Mesenchymal stem cell (in vitro differentiated cells and primary cell): ENCODE results near the gene RNF182.
A peak's percentile ranks its signal among the peaks of the same experiment; 100 is the strongest.

Experiments used
- DNase-seq: peaks from one replicate; pipeline ENCODE4 v3.0.0-alpha.2; 2013
- H2AFZ ChIP-seq: one replicate; pipeline ENCODE4 v1.6.1; 2013; ENCODE audit warnings: low read depth, mild to moderate bottlenecking, control low read depth, inconsistent platforms, low read length, moderate library complexity
- H2AK5ac ChIP-seq: 2 replicates; pipeline ENCODE4 v1.6.1; 2013; ENCODE audit warnings: low read length, moderate library complexity, mild to moderate bottlenecking, inconsistent platforms; ENCODE audit not compliant: severe bottlenecking
- H2BK120ac ChIP-seq: one replicate; pipeline ENCODE4 v1.6.1; 2013; ENCODE audit warnings: low read depth, mild to moderate bottlenecking, inconsistent platforms, low read length, moderate library complexity
- H2BK12ac ChIP-seq, 2 experiments: one replicate each; pipeline ENCODE4 v1.6.1; 2013; ENCODE audit warnings: inconsistent platforms in 2 of 2, low read length in 2 of 2, mild to moderate bottlenecking in 2 of 2, moderate library complexity in 2 of 2, control low read depth in 1 of 2
- H2BK15ac ChIP-seq: one replicate; pipeline ENCODE4 v1.6.1; 2013; ENCODE audit warnings: mild to moderate bottlenecking, low read depth, inconsistent platforms; ENCODE audit not compliant: poor library complexity, severe bottlenecking
- H2BK5ac ChIP-seq: 2 replicates; pipeline ENCODE4 v1.6.1; 2013; ENCODE audit warnings: low read depth, mild to moderate bottlenecking, low read length, control low read depth, inconsistent platforms; ENCODE audit not compliant: poor library complexity, severe bottlenecking
- H3K14ac ChIP-seq, 2 experiments: one replicate each; pipeline ENCODE4 v1.6.1; 2013; ENCODE audit warnings: inconsistent platforms in 2 of 2, low read length in 2 of 2, control low read depth in 1 of 2, mild to moderate bottlenecking in 1 of 2, moderate library complexity in 1 of 2
- H3K18ac ChIP-seq, 2 experiments: one replicate each; pipeline ENCODE4 v1.6.1; 2013; ENCODE audit warnings: inconsistent platforms in 2 of 2, low read length in 2 of 2, control low read depth in 1 of 2, low read depth in 1 of 2, mild to moderate bottlenecking in 1 of 2
- H3K23ac ChIP-seq, 2 experiments: one replicate each; pipeline ENCODE4 v1.6.1; 2013; ENCODE audit warnings: inconsistent platforms in 2 of 2, low read length in 2 of 2, mild to moderate bottlenecking in 2 of 2, moderate library complexity in 2 of 2, control low read depth in 1 of 2
- H3K27ac ChIP-seq: 2 replicates; pipeline ENCODE4 v1.5.1; 2013; ENCODE audit warnings: mild to moderate bottlenecking, moderate library complexity, low read length, control low read depth, inconsistent platforms; ENCODE audit not compliant: poor library complexity, severe bottlenecking
- H3K27me3 ChIP-seq, 2 experiments: 2 replicates each; pipeline versions ENCODE4 v1.6.1 to v1.7.0; 2013; ENCODE audit warnings: low read length in 2 of 2, mild to moderate bottlenecking in 2 of 2, moderate library complexity in 2 of 2, control low read depth in 1 of 2, inconsistent platforms in 1 of 2; ENCODE audit not compliant: control insufficient read depth in 1 of 2, insufficient read depth in 1 of 2
- H3K36me3 ChIP-seq, 2 experiments: 2 replicates each; pipeline versions ENCODE4 v1.6.1 to v1.7.0; 2013; ENCODE audit warnings: low read length in 2 of 2, control low read depth in 1 of 2, inconsistent platforms in 1 of 2, low read depth in 1 of 2, mild to moderate bottlenecking in 1 of 2; ENCODE audit not compliant: insufficient read depth in 2 of 2, control insufficient read depth in 1 of 2
- H3K4ac ChIP-seq, 2 experiments: one replicate each; pipeline ENCODE4 v1.6.1; 2013; ENCODE audit warnings: inconsistent platforms in 2 of 2, low read length in 2 of 2, mild to moderate bottlenecking in 2 of 2, moderate library complexity in 2 of 2, control low read depth in 1 of 2, low read depth in 1 of 2
- H3K4me1 ChIP-seq: 2 replicates; pipeline ENCODE4 v1.6.1; 2013; ENCODE audit warnings: low read depth, low read length, control low read depth; ENCODE audit not compliant: control insufficient read depth, insufficient read depth
- H3K4me2 ChIP-seq: 2 replicates; pipeline ENCODE4 v1.6.1; 2013; ENCODE audit warnings: low read length, mild to moderate bottlenecking, inconsistent platforms; ENCODE audit not compliant: poor library complexity, severe bottlenecking
- H3K4me3 ChIP-seq, 2 experiments: 2 replicates each; pipeline versions ENCODE4 v1.5.1 to v1.7.0; 2013; ENCODE audit warnings: low read length in 2 of 2, mild to moderate bottlenecking in 2 of 2, control low read depth in 1 of 2, low read depth in 1 of 2; ENCODE audit not compliant: insufficient read depth in 1 of 2
- H3K79me1 ChIP-seq: replicated peaks from 2 replicates; pipeline ENCODE4 v1.6.1; 2013; ENCODE audit warnings: mild to moderate bottlenecking, control low read depth, low read length, inconsistent platforms; ENCODE audit not compliant: poor library complexity, severe bottlenecking
- H3K9ac ChIP-seq: 2 replicates; pipeline ENCODE4 v1.7.0; 2013; ENCODE audit warnings: mild to moderate bottlenecking, low read length, moderate library complexity
- H3K9me3 ChIP-seq: 2 replicates; pipeline ENCODE4 v1.7.0; 2013; ENCODE audit warnings: mild to moderate bottlenecking, low read length; ENCODE audit not compliant: control insufficient read depth
- H4K8ac ChIP-seq: one replicate; pipeline ENCODE4 v1.6.1; 2013; ENCODE audit warnings: inconsistent platforms, mild to moderate bottlenecking, low read length, moderate library complexity
- H4K91ac ChIP-seq: one replicate; pipeline ENCODE4 v1.6.1; 2013; ENCODE audit warnings: mild to moderate bottlenecking, low read length, inconsistent platforms
- WGBS: methylation state at CpG from one replicate; pipeline ENCODE4 v1.1.7; 2013; ENCODE audit warnings: mixed read lengths; 5-methylcytosine and 5-hydroxymethylcytosine counted together

Gene RNF182

DNA sequence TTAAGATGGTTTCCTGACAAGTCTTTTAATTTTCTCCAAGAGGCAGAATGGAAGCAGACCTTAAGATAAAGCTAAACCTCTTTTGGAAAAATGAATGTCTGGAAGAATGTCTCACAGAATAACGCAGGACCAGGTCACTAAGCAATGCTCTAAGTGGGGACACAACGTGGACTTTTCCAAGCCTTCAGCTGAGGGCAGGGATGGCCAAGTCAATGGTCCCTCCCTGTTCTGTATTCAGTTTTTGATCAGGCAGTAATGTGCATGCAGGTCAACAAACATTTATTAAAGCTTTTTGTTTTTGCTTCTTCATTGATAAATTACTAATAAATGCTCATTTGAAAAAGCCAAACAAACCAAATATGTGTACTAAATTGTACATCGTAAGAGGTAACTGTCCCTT, 2.0 kb upstream of the RNF182 start:
- Histone ChIP-seq H3K23ac (no peak overlapping the region), H3K9ac (no peak overlapping the region), H3K4me1 (peaks cover 3% of the 10 kb centered on the region), H3K18ac (no peak overlapping the region), H3K9me3 (no peaks in the 10 kb centered on the region), H2BK15ac (no peak overlapping the region), H2AK5ac (no peak overlapping the region), H3K4ac (no peak overlapping the region), H3K27ac (no peak overlapping the region), H3K4me3 (no peak overlapping the region), H3K27me3 (no peaks in the 10 kb centered on the region), H3K4me2 (no peak overlapping the region), H4K8ac (no peak overlapping the region), H3K79me1 (no peaks in the 10 kb centered on the region), H2AFZ (no peak overlapping the region), H3K14ac (no peak overlapping the region), H2BK5ac (no peak overlapping the region), H4K91ac (no peak overlapping the region), H2BK12ac (no peak overlapping the region), H3K36me3 (no peaks in the 10 kb centered on the region), H2BK120ac (no peak overlapping the region)
- 93% methylated on average over 3 of the region's 3 CpGs for WGBS
- no peak for DNase-seq

DNA sequence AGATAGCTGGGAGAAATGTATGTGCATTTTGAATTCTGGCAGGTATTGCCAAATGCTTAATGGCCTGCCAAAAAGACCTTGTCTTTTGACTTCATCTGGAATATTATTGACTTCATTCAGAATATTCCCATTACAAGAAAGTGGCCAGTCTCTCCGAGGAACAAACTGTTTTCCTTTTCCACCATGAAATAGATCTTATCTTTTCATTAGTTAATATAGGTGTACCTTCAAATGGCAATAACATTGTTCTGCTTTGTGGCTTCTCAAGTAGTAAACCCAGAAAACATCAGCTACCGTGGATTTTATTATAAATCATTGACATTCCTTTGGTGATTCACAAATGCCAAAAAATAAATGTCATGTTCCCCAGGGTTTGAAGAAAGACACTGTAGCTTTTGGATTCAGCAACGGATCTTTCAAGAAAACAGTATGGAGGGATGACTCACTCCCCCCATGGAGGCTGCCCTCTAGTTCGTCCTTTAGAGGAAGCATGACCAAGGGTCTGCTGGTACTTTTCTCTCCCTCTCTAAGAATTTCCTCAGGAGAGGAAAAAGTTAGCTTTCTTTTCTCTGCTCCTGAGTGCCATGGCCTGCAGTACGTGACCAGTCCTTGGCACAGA, 1.1 kb upstream of the RNF182 start:
- Histone ChIP-seq H2AK5ac (no peak overlapping the region), H2AFZ (peak overlapping the region; percentile 48), H4K91ac (peak overlapping the region; percentile 55), H3K36me3 (no peaks in the 10 kb centered on the region), H3K18ac (peak overlapping the region; percentile 25), H4K8ac (peak overlapping the region; percentile 81), H3K9ac (peak overlapping the region; percentile 90), H3K4me2 (peak overlapping the region; percentile 87), H3K4me1 (peaks cover 3% of the 10 kb centered on the region), H3K14ac (no peak overlapping the region), H2BK15ac (no peak overlapping the region), H2BK5ac (no peak overlapping the region), H3K27ac (peak overlapping the region; percentile 76), H3K4ac (peak overlapping the region in 1 of 2 experiments; percentile 13), H3K23ac (no peak overlapping the region), H3K79me1 (no peaks in the 10 kb centered on the region), H2BK12ac (no peak overlapping the region), H2BK120ac (no peak overlapping the region), H3K9me3 (no peaks in the 10 kb centered on the region), H3K4me3 (peak overlapping the region; percentile 75 to 90), H3K27me3 (no peaks in the 10 kb centered on the region)
- under 1% methylated on average over 5 of the region's 5 CpGs for WGBS
- peak; percentile 75 for DNase-seq

DNA sequence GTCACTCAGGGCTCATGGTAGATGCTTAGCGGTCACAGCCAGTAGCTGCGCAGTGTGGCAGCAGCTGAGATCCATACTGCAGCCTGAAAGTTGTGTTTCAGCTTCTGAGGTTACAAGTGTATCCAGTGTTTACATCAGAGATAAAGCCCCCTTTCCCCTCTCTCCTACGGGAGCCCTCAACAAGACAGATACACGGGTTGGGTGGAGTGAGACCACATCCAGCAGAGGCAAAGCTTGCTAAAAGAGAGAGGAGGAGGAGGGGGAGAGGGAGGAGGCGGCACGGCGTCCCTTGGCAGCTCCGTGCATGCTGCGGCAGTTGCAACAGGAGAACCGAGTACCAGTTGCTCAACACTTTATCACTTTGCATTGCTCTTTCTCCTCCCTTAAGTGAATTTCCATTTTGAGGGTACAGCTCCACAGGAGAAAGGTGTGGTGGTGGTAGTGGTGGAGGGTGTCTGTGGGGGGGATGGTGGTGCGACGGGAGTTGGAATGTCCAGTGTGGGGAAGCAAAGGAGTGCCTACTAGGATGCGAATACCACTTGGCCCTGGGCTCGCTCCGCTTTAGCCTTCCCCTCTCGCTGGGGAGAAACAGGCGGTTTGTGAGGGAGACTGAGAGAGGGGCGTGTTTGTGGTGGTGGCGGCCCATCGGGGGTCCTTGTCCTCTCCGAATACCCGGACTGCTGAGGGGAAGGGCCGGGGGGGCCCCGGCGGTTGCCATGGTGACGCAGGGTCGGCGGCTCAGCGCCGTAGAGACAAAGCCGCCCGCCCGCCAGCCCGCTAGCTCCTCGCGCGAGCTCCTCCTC, 405 bp upstream of the RNF182 start:
- peak; percentile 78 for DNase-seq

DNA sequence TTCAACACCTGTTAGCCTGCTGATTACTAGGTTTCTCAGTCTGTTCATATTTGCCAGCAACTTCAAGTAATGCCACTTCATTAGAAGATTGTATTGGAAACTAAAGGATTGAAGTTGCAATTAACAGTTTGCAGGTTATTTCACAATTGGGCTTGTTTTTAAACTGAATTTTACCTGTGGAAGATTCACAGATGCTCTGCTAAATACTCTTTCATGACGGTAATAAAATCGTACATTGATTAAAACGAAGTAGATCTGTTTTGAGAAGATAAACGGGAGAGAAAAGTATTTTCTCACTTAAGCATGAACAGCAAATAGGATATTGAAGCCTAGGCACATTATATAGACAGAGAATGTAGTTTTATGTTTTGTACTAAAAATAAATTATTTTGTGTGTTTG, 1.6 kb downstream of the RNF182 start:
- H2BK15ac ChIP-seq: no peak overlapping the region
- H3K23ac ChIP-seq: no peak overlapping the region
- H3K4me1 ChIP-seq: peaks cover 3% of the 10 kb centered on the region
- H2BK5ac ChIP-seq: no peak overlapping the region
- DNase-seq: no peak
- no peak overlapping the region for H2BK120ac ChIP-seq
- peak overlapping the region in 1 of 2 experiments; percentile 89 for H3K4me3 ChIP-seq
- no peak overlapping the region for H3K4ac ChIP-seq
- H4K8ac ChIP-seq: no peak overlapping the region
- H2AK5ac ChIP-seq: no peak overlapping the region
- H2BK12ac ChIP-seq: no peak overlapping the region
- WGBS: 92% methylated on average over 3 of the region's 4 CpGs
- H3K4me2 ChIP-seq: no peak overlapping the region
- H3K79me1 ChIP-seq: no peaks in the 10 kb centered on the region
- H3K9ac ChIP-seq: peak overlapping the region; percentile 85
- no peak overlapping the region for H3K14ac ChIP-seq
- no peak overlapping the region for H3K18ac ChIP-seq
- H3K9me3 ChIP-seq: no peaks in the 10 kb centered on the region
- H4K91ac ChIP-seq: no peak overlapping the region
- H3K27me3 ChIP-seq: no peaks in the 10 kb centered on the region
- H2AFZ ChIP-seq: no peak overlapping the region
- no peak overlapping the region for H3K27ac ChIP-seq
- no peaks in the 10 kb centered on the region for H3K36me3 ChIP-seq

More for the DNA sequence above, 405 bp upstream of the RNF182 start:
- Histone ChIP-seq H3K36me3 (no peaks in the 10 kb centered on the region), H2AFZ (peak overlapping the region; percentile 48), H4K8ac (peak overlapping the region; percentile 81), H3K18ac (peak overlapping the region; percentile 25 to 85), H3K4me2 (peak overlapping the region; percentile 87), H3K9me3 (no peaks in the 10 kb centered on the region), H3K79me1 (no peaks in the 10 kb centered on the region), H3K4me1 (peaks cover 3% of the 10 kb centered on the region), H3K27me3 (no peaks in the 10 kb centered on the region), H2AK5ac (no peak overlapping the region), H3K4me3 (peak overlapping the region; percentile 75 to 90), H3K9ac (peak overlapping the region; percentile 90), H3K23ac (no peak overlapping the region), H2BK12ac (peak overlapping the region in 1 of 2 experiments; percentile 2), H2BK15ac (peak overlapping the region; percentile 76), H2BK5ac (peak overlapping the region; percentile 77), H3K14ac (no peak overlapping the region), H2BK120ac (no peak overlapping the region), H3K4ac (peak overlapping the region; percentile 13 to 51), H4K91ac (peak overlapping the region; percentile 86), H3K27ac (peak overlapping the region; percentile 76)
- WGBS: 0% methylated on average over 13 of the region's 37 CpGs
